H1 (cell line): ENCODE data around the gene LRP5. TPM values are rescaled to one million over a fixed set of nuclear protein-coding genes. Genes with fewer than 3 reads are reported as not detected.

ENCODE experiments used
- CHD7 ChIP-seq: fragments of 300-600 bp; sonication (generic); IDR thresholded peaks from 2 replicates; pipeline ENCODE4 v1.7.1; 2012; ENCODE audit warnings: low read length, moderate library complexity, mild to moderate bottlenecking, inconsistent platforms; ENCODE audit not compliant: insufficient replicate concordance
- CTBP2 ChIP-seq: IDR thresholded peaks from 2 replicates; pipeline ENCODE4 v1.7.0; 2011; ENCODE audit warnings: borderline replicate concordance, mild to moderate bottlenecking, moderate library complexity, mixed read lengths, low read length; ENCODE audit not compliant: insufficient read depth, insufficient read length
- EZH2 ChIP-seq: fragments of 200-600 bp; sonication (generic); IDR thresholded peaks from 2 replicates; pipeline ENCODE4 v1.7.1; 2012; ENCODE audit warnings: low read depth, mild to moderate bottlenecking, moderate library complexity, low read length, inconsistent platforms; ENCODE audit not compliant: severe bottlenecking
- PHF8 ChIP-seq: fragments of 200-600 bp; sonication (generic); conservative IDR thresholded peaks from 2 replicates; pipeline ENCODE4 v1.7.1; 2012; ENCODE audit warnings: low read depth, mild to moderate bottlenecking, inconsistent platforms, low read length, moderate library complexity
- SIRT6 ChIP-seq: IDR thresholded peaks from one replicate; pipeline ENCODE4 v1.7.1; 2012; ENCODE audit warnings: low read length, inconsistent platforms
- polyA plus RNA-seq, 7 experiments: library from polyadenylated mRNA; depleted of rRNA in 3 of 7; stranded (reverse) in 5 of 7; unstranded in 2 of 7; fragments of >200 nt in 5 of 7; fragments of 200-250 nt in 2 of 7; gene quantifications; 1 replicate in 5 of 7; 2 replicates in 1 of 7; 4 replicates in 1 of 7; pipeline versions ENCODE4 v1.2.1 to v1.2.3, GENCODE V29; 2011 to 2013; ENCODE audit warnings: missing spikeins in 2 of 7, mixed read lengths in 2 of 7
- total RNA-seq: library from RNA; stranded (reverse); fragmentation: NEBNext Ultra II Directional; extraction: Animal tissue kit (Norgen Biotek cat#: 25700); gene quantifications from 2 replicates; pipeline ENCODE4 v1.2.1, GENCODE V29; 2021

Gene LRP5
- total and polyA plus RNA-seq, 2 of the 8 experiments (the other 6 are each of a cell fraction or from before 2014, with no cell fraction given): 19.0 to 38.9 TPM

GRCh38 chr11:68352591-68352990, 40.2 kb downstream of the LRP5 start (continued):
- TF ChIP-seq CHD7 (no peak), CTBP2 (no peak), PHF8 (no peak), EZH2 (no peak), SIRT6 (no peak)
